GM18502 (cell line): ENCODE measurements around the gene OPN1LW.
"Not testable (repeated sequence)": the region's sequence is repeated elsewhere in the genome, so short reads cannot be mapped to it uniquely, and the experiment has no call there.

Source experiments
- ATAC-seq: cut with Tn5 transposase; IDR thresholded peaks from one replicate; pipeline ENCODE4 v1.9.1; 2021; ENCODE audit warnings: mild to moderate bottlenecking; ENCODE audit not compliant: unreplicated experiment, poor library complexity

The OPN1LW gene

DNA sequence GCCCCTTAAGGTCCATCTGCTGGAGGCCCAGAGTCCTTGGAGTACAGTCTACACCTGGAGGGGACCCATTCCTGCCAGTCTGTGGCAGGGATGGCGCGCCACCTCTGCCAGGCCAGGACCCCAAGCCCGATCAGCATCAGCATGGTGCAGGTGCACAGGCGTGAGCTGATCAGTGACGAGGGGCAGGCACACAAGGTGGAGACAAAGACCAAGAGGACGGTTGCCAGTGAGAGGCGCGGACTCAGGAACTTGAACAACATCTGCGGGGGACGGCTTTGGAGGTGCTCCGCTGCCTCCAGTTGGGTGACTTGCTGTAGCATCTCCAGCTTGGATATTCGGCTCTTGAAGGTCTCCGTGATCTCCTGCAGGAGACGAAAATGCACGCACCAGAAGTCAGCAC, 52.4 kb downstream of the OPN1LW start:
- not testable (repeated sequence) for ATAC-seq
